ENCODE measurements around the gene SRSF4. TPM values are rescaled to one million over a fixed set of nuclear protein-coding genes. Genes with fewer than 3 reads are reported as not detected.

Gene SRSF4
- total and polyA plus RNA-seq, 2 donors (not counting 3 experiments of a cell fraction or from before 2014, with no cell fraction given), result 45.6 to 108 TPM

GRCh38 chr1:29201595-29202051 lies 19.9 kb upstream of the SRSF4 start:
- Histone ChIP-seq H3K9me1 (replicated peaks; ENCODE audit: control insufficient read depth, extremely low read depth, insufficient read depth, low read length) (no peaks in the 10 kb centered on the region), H3K27me3 (ENCODE audit: control insufficient read depth in 2 of 2, insufficient read depth in 2 of 2, low read length in 2 of 2) (no peaks in the 10 kb centered on the region), H3K79me2 (ENCODE audit: control insufficient read depth, insufficient read depth, low read length) (no peaks in the 10 kb centered on the region), H3K9ac (replicated peaks; ENCODE audit: extremely low read depth, insufficient read depth, low read length) (no peak overlapping the region), H3K36me3 (ENCODE audit: control insufficient read depth in 2 of 2, extremely low read depth in 1 of 2, insufficient read depth in 2 of 2, low read length in 2 of 2) (peaks cover 6 to 9% of the 10 kb centered on the region in 2 experiments), H2AFZ (ENCODE audit: low read depth, low read length) (no peak overlapping the region), H3K27ac (ENCODE audit: insufficient read depth, low read depth, low read length) (peak overlapping the region; percentile 63), H3K4me1 (ENCODE audit: control insufficient read depth, extremely low read depth, insufficient read depth, low read length) (peaks cover 10% of the 10 kb centered on the region), H3K4me2 (ENCODE audit: insufficient read depth, low read length) (no peak overlapping the region), H4K20me1 (replicated peaks; ENCODE audit: control insufficient read depth, extremely low read depth, insufficient read depth, low read length) (no peaks in the 10 kb centered on the region), H3K4me3 (replicated peaks in 1 of 3; ENCODE audit: insufficient read depth in 1 of 3, low read depth in 1 of 3, low read length in 3 of 3) (no peak overlapping the region), H3K9me3 (replicated peaks; ENCODE audit: control insufficient read depth, insufficient read depth, low read length) (no peaks in the 10 kb centered on the region)
- intact Hi-C loops (cut with micrococcal nuclease), result loop anchor here (1.0 to 5.0 kb wide), 3 partner anchors 19 to 559 kb away; partner anchors contain the start of gene TAF12
- FAIRE-seq (no peak), DNase-seq (ENCODE audit: low read depth, low spot score) (no peak)
- ChIA-PET CTCF (interaction anchor here (1.1 to 6.2 kb wide), 10 partner anchors 21 to 324 kb away, joined by 3 to 133 read pairs (median 20); partner anchors contain the start of gene SRSF4), POLR2A (interaction anchor here (1.7 kb wide), 1 partner anchor 317 kb away, joined by 4 read pairs; no protein-coding TSS in a partner anchor)
- dilution Hi-C loops (cut with MboI; ENCODE audit: extremely low pct_ligation_motif_present, low sequenced_read_pairs), result no loop called here
- BruUV-seq (replicated peaks), result no TSS peak
- no peak for TF ChIP-seq MAX (IDR thresholded peaks at IDR 0.05; ENCODE audit: insufficient read depth, insufficient read length)
- TF ChIP-seq POLR2A (IDR thresholded peaks at IDR 0.05; ENCODE audit: low read depth, low read length), result no peak
- no peak for TF ChIP-seq MYC (IDR thresholded peaks at IDR 0.05; ENCODE audit: low read depth, low read length)
- no peak for TF ChIP-seq JUN (IDR thresholded peaks at IDR 0.05; ENCODE audit: borderline replicate concordance, insufficient read depth, insufficient read length, low read depth)
- TF ChIP-seq FOS (IDR thresholded peaks at IDR 0.05; ENCODE audit: borderline replicate concordance, insufficient read depth, low read length), result no peak
- TF ChIP-seq CTCF (IDR thresholded peaks at IDR 0.05; ENCODE audit: extremely low read depth in 1 of 2, insufficient read depth in 1 of 2, low read depth in 1 of 2, low read length in 2 of 2), result no peak
- TF ChIP-seq POLR2AphosphoS5 (IDR thresholded peaks at IDR 0.05; ENCODE audit: insufficient read depth, low read depth, low read length), result no peak
